Tibial artery (tissue), 4 donors: ENCODE data around the gene ZYX.
"Not testable (repeated sequence)": the region's sequence is repeated elsewhere in the genome, so short reads cannot be mapped to it uniquely, and the experiment has no call there.

Experiments used
- DNase-seq, 2 donors: peaks; one replicate each; pipeline ENCODE4 v3.0.0-alpha.2; 2019
- H3K27ac ChIP-seq, 2 donors: fragments of 200-600 bp; sonication (generic) in 1 of 2; 1 replicate in 1 of 2; 2 replicates in 1 of 2; pipeline ENCODE4 v1.5.1; 2018 to 2019; ENCODE audit warnings: mild to moderate bottlenecking in 1 of 2
- H3K27me3 ChIP-seq, 2 donors: fragments of 200-600 bp; sonication (generic) in 1 of 2; one replicate each; pipeline versions ENCODE4 v1.5.1 to v1.6.0; 2016 to 2019
- H3K36me3 ChIP-seq, 3 donors: fragments of 200-600 bp; sonication (generic) in 2 of 3; one replicate each; pipeline ENCODE4 v1.5.1; 2016 to 2019; ENCODE audit warnings: mild to moderate bottlenecking in 2 of 3
- H3K4me1 ChIP-seq, 4 donors: fragments of 200-600 bp; sonication (generic) in 2 of 4; 1 replicate in 3 of 4; 2 replicates in 1 of 4; pipeline ENCODE4 v1.5.1; 2016 to 2019
- H3K4me3 ChIP-seq, 2 donors: fragments of 200-600 bp; sonication (generic) in 1 of 2; 1 replicate in 1 of 2; 2 replicates in 1 of 2; pipeline ENCODE4 v1.5.1; 2018 to 2019; ENCODE audit warnings: mild to moderate bottlenecking in 2 of 2
- H3K9me3 ChIP-seq, 3 donors: fragments of 200-600 bp; sonication (generic) in 1 of 3; one replicate each; pipeline ENCODE4 v1.5.1; 2016 to 2019
- CTCF ChIP-seq, 2 experiments: fragments of 200-600 bp in 1 of 2; fragments of 450-650 bp in 1 of 2; IDR thresholded peaks; one replicate each; pipeline ENCODE4 v1.5.1; 2017 to 2019; ENCODE audit warnings: antibody characterized with exemption in 2 of 2, mild to moderate bottlenecking in 1 of 2, moderate library complexity in 1 of 2
- intact Hi-C: fragments of 100-400 bp; cut with DNase I; formaldehyde crosslinking; loops from one replicate; pipeline ENCODE4 v1.15.0; 2023; ENCODE audit warnings: low total_unique reads

ZYX gene

GRCh38 chr7:143416565-143417149 is 35.5 kb downstream of the ZYX start:
- DNase-seq: no peak
- Histone ChIP-seq H3K27ac (no peak overlapping the region), H3K9me3 (no peaks in the 10 kb centered on the region), H3K36me3 (no peaks in the 10 kb centered on the region), H3K4me3 (no peak overlapping the region), H3K27me3 (no peaks in the 10 kb centered on the region), H3K4me1 (peaks cover 0 to 6% (median 0%) of the 10 kb centered on the region in 4 donors)
- intact Hi-C loops: loop anchor here (5.0 to 10.0 kb wide), 3 partner anchors 34 to 174 kb away; partner anchors contain the start of genes FAM131B and ZYX
- TF ChIP-seq CTCF (IDR thresholded peaks at IDR 0.05): peak; percentile 74 to 75

DNA sequence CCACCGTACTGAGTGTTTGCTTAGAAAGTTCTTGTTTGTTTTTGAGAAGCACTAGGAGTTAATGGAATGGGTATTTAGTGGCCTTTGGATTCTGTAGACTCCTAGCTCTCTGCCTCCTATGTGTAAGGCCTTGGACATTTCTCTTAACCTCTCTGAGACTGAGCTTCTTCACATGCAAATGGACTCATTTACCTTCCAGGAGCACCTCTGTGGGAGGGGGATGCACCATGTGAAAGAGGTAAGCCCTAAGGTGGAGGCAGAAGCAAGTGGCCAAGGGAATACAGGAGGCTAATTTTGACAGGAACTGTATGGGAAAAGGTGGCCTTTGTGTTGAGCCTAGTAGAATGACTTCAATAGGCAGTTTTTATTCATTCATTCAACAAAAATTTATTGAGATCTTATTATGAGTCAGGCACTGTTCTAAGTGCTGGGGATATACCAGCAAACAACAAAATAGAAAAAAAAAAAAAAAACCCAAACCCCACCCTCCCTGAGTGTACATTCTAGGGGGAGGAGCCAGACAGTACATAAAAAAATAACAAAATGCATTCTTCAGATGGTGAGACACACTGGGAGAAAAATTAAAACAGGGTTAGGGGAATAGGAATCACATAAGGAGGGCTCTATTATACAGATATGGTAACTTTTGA is 36.7 kb downstream of the ZYX start:
- Histone ChIP-seq H3K4me1 (no peaks in the 10 kb centered on the region), H3K27me3 (no peaks in the 10 kb centered on the region)
- intact Hi-C loops: loop anchor here (5.0 to 10.0 kb wide), 3 partner anchors 36 to 176 kb away; partner anchors contain the start of genes FAM131B and ZYX

GRCh38 chr7:143418681-143419458 is 37.7 kb downstream of the ZYX start:
- Histone ChIP-seq H3K27me3 (no peaks in the 10 kb centered on the region), H3K36me3 (no peaks in the 10 kb centered on the region), H3K27ac (no peak overlapping the region), H3K9me3 (no peaks in the 10 kb centered on the region), H3K4me1 (no peaks in the 10 kb centered on the region), H3K4me3 (no peak overlapping the region)
- DNase-seq: no peak
- intact Hi-C loops: loop anchor here (5.0 to 10.0 kb wide), 3 partner anchors 37 to 177 kb away; partner anchors contain the start of genes FAM131B and ZYX
- no peak for TF ChIP-seq CTCF (IDR thresholded peaks at IDR 0.05)

More for the DNA sequence above, 36.7 kb downstream of the ZYX start:
- no peak for TF ChIP-seq CTCF (IDR thresholded peaks at IDR 0.05)
- no peaks in the 10 kb centered on the region for H3K36me3 ChIP-seq
- H3K4me3 ChIP-seq: no peak overlapping the region
- no peak for DNase-seq
- H3K9me3 ChIP-seq: no peaks in the 10 kb centered on the region
- no peak overlapping the region for H3K27ac ChIP-seq

GRCh38 chr7:143419880-143420279 is 38.7 kb downstream of the ZYX start:
- Histone ChIP-seq H3K27ac (no peak overlapping the region), H3K4me1 (no peaks in the 10 kb centered on the region), H3K27me3 (no peaks in the 10 kb centered on the region), H3K9me3 (no peaks in the 10 kb centered on the region), H3K36me3 (no peaks in the 10 kb centered on the region), H3K4me3 (no peak overlapping the region)
- intact Hi-C loops: loop anchor here (5.0 to 10.0 kb wide), 4 partner anchors 38 to 1075 kb away; partner anchors contain the start of genes FAM131B and ZYX
- TF ChIP-seq CTCF (IDR thresholded peaks at IDR 0.05): no peak
- no peak for DNase-seq

DNA sequence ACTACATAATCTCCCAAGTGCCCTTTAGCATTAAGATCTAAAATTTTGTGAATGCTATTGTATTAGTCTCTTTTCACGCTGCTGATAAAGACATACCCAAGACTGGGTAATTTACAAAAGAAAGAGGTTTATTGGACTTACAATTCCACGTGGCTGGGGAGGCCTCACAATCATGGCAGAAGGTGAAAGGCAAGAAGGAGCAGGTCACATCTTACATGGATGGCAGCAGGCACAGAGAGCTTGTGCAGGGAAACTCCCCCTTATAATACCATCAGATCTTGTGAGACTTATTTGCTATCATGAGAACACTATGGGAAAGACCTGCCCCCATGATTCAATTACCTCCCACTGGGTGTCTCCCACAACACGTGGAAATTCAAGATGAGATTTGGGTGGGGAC is 39.5 kb downstream of the ZYX start:
- not testable (repeated sequence) for DNase-seq, H3K4me1 ChIP-seq, H3K9me3 ChIP-seq, H3K36me3 ChIP-seq, H3K27me3 ChIP-seq, H3K4me3 ChIP-seq, H3K27ac ChIP-seq
- intact Hi-C loops: loop anchor here (10.0 kb wide), 1 partner anchor 1076 kb away; no protein-coding TSS in a partner anchor
